Mononuclear cell (primary cell): ENCODE measurements around the gene ITK. TPM values are rescaled to one million over a fixed set of nuclear protein-coding genes. Genes with fewer than 3 reads are reported as not detected.
"Not testable (repeated sequence)": the region's sequence is repeated elsewhere in the genome, so short reads cannot be mapped to it uniquely, and the experiment has no call there.

ENCODE experiments used
- H3K27me3 ChIP-seq: 2 replicates; pipeline ENCODE4 v1.6.0; 2011; ENCODE audit warnings: low read length, control low read depth; ENCODE audit not compliant: insufficient read depth
- H3K4me1 ChIP-seq: 2 replicates; pipeline ENCODE4 v1.5.1; 2011; ENCODE audit warnings: mild to moderate bottlenecking, low read length, control low read depth; ENCODE audit not compliant: insufficient read depth
- H3K4me3 ChIP-seq: 2 replicates; pipeline ENCODE4 v1.5.1; 2011; ENCODE audit warnings: mild to moderate bottlenecking, low read length, moderate library complexity
- H3K9me3 ChIP-seq: 2 replicates; pipeline ENCODE4 v1.5.1; 2011; ENCODE audit warnings: low read depth, mild to moderate bottlenecking, control low read depth, low read length
- total RNA-seq: library from RNA; depleted of rRNA; stranded (reverse); fragments of >200 nt; gene quantifications from one replicate; pipeline ENCODE4 v1.2.3, GENCODE V29; 2012

The ITK gene
- total RNA-seq, 1 donor, result 209 TPM

GRCh38 chr5:157162919-157163510 is 17.6 kb upstream of the ITK start:
- Histone ChIP-seq H3K4me3 (no peak overlapping the region), H3K9me3 (no peaks in the 10 kb centered on the region), H3K4me1 (peaks cover 24% of the 10 kb centered on the region), H3K27me3 (no peaks in the 10 kb centered on the region)

- H3K9me3 ChIP-seq, result no peaks in the 10 kb centered on the region
- H3K27me3 ChIP-seq, result no peaks in the 10 kb centered on the region
- H3K4me1 ChIP-seq, result peaks cover 17% of the 10 kb centered on the region
- no peak overlapping the region for H3K4me3 ChIP-seq
Observed at GRCh38 chr5:157164521-157164920, 16.1 kb upstream of the ITK start.

GRCh38 chr5:157165261-157165660 is 15.4 kb upstream of the ITK start:
- no peaks in the 10 kb centered on the region for H3K27me3 ChIP-seq

GRCh38 chr5:157165668-157166067 is 15.0 kb upstream of the ITK start:
- H3K9me3 ChIP-seq, result no peaks in the 10 kb centered on the region
- H3K4me1 ChIP-seq, result peaks cover 11% of the 10 kb centered on the region
- no peak overlapping the region for H3K4me3 ChIP-seq
- H3K27me3 ChIP-seq, result no peaks in the 10 kb centered on the region

More at GRCh38 chr5:157165261-157165660, 15.4 kb upstream of the ITK start:
- Histone ChIP-seq H3K4me3 (no peak overlapping the region), H3K4me1 (peaks cover 11% of the 10 kb centered on the region), H3K9me3 (no peaks in the 10 kb centered on the region)

- Histone ChIP-seq H3K4me1 (peaks cover 11% of the 10 kb centered on the region), H3K27me3 (no peaks in the 10 kb centered on the region), H3K4me3 (no peak within 1 kb of the TSS), H3K9me3 (no peaks in the 10 kb centered on the region)
Observed at GRCh38 chr5:157166214-157167213, 14.1 kb upstream of the ITK start, which contains the start of gene GARIN3. GARIN3 (minus strand) TSS chr5:157166264; CDS start chr5:157166168, 96 bp downstream.

- Histone ChIP-seq H3K4me3 (no peak overlapping the region), H3K9me3 (no peaks in the 10 kb centered on the region), H3K27me3 (no peaks in the 10 kb centered on the region), H3K4me1 (peaks cover 11% of the 10 kb centered on the region)
Observed at GRCh38 chr5:157167214-157167621, 13.4 kb upstream of the ITK start.

- Histone ChIP-seq H3K4me3 (no peak overlapping the region), H3K27me3 (no peaks in the 10 kb centered on the region), H3K9me3 (no peaks in the 10 kb centered on the region), H3K4me1 (peaks cover 20% of the 10 kb centered on the region)
Observed at GRCh38 chr5:157168286-157168685, 12.4 kb upstream of the ITK start.

GRCh38 chr5:157172403-157172802 is 8.2 kb upstream of the ITK start:
- no peaks in the 10 kb centered on the region for H3K27me3 ChIP-seq
- no peaks in the 10 kb centered on the region for H3K9me3 ChIP-seq
- H3K4me3 ChIP-seq, result no peak overlapping the region
- H3K4me1 ChIP-seq, result peaks cover 9% of the 10 kb centered on the region

GRCh38 chr5:157175071-157175612 is 5.5 kb upstream of the ITK start:
- Histone ChIP-seq H3K4me1 (peaks cover 20% of the 10 kb centered on the region), H3K4me3 (no peak overlapping the region), H3K9me3 (no peaks in the 10 kb centered on the region), H3K27me3 (no peaks in the 10 kb centered on the region)

- H3K4me3 ChIP-seq, result no peak overlapping the region
- no peaks in the 10 kb centered on the region for H3K27me3 ChIP-seq
- H3K4me1 ChIP-seq, result peaks cover 14% of the 10 kb centered on the region
- no peaks in the 10 kb centered on the region for H3K9me3 ChIP-seq
Observed at GRCh38 chr5:157177953-157178352, 2.7 kb upstream of the ITK start.

- no peaks in the 10 kb centered on the region for H3K27me3 ChIP-seq
- H3K4me1 ChIP-seq, result peaks cover 10% of the 10 kb centered on the region
- H3K4me3 ChIP-seq, result no peak overlapping the region
Observed at GRCh38 chr5:157178966-157179365, 1.7 kb upstream of the ITK start.

GRCh38 chr5:157182143-157182757 is 1.6 kb downstream of the ITK start:
- Histone ChIP-seq H3K4me3 (peak overlapping the region; percentile 58), H3K4me1 (peaks cover 26% of the 10 kb centered on the region), H3K9me3 (no peaks in the 10 kb centered on the region), H3K27me3 (no peaks in the 10 kb centered on the region)

More at GRCh38 chr5:157178966-157179365, 1.7 kb upstream of the ITK start:
- no peaks in the 10 kb centered on the region for H3K9me3 ChIP-seq

- Histone ChIP-seq H3K27me3 (no peaks in the 10 kb centered on the region), H3K9me3 (no peaks in the 10 kb centered on the region), H3K4me1 (peaks cover 34% of the 10 kb centered on the region), H3K4me3 (peak overlapping the region; percentile 58)
Observed at GRCh38 chr5:157184117-157184670, 3.6 kb downstream of the ITK start.

GRCh38 chr5:157185122-157185521 is 4.5 kb downstream of the ITK start:
- not testable (repeated sequence) for H3K27me3 ChIP-seq, H3K9me3 ChIP-seq
- peaks cover 34% of the 10 kb centered on the region for H3K4me1 ChIP-seq
- peak overlapping the region; percentile 58 for H3K4me3 ChIP-seq
